ENCODE results near the gene CGREF1.

- TF ChIP-seq, protein P1, sequence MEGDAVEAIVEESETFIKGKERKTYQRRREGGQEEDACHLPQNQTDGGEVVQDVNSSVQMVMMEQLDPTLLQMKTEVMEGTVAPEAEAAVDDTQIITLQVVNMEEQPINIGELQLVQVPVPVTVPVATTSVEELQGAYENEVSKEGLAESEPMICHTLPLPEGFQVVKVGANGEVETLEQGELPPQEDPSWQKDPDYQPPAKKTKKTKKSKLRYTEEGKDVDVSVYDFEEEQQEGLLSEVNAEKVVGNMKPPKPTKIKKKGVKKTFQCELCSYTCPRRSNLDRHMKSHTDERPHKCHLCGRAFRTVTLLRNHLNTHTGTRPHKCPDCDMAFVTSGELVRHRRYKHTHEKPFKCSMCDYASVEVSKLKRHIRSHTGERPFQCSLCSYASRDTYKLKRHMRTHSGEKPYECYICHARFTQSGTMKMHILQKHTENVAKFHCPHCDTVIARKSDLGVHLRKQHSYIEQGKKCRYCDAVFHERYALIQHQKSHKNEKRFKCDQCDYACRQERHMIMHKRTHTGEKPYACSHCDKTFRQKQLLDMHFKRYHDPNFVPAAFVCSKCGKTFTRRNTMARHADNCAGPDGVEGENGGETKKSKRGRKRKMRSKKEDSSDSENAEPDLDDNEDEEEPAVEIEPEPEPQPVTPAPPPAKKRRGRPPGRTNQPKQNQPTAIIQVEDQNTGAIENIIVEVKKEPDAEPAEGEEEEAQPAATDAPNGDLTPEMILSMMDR (IDR thresholded peaks at IDR 0.05) = no peak
- TF ChIP-seq POLR2A (IDR thresholded peaks at IDR 0.05) = no peak
Observed at GRCh38 chr2:27133195-27133875, 14.4 kb upstream of the CGREF1 start.

All from body of pancreas (tissue), 4 donors.